K562 (cell line): ENCODE results near the gene POC1B. TPM values are rescaled to one million over a fixed set of nuclear protein-coding genes. Genes with fewer than 3 reads are reported as not detected.

Source experiments
- ATF7 ChIP-seq: fragments of 450-650 bp; IDR thresholded peaks from 2 replicates; pipeline ENCODE4 v1.7.1; 2014; ENCODE audit warnings: mild to moderate bottlenecking, moderate library complexity
- ETV6 ChIP-seq, 3 experiments: fragments of 150-350 bp in 1 of 3; sonication (generic) in 1 of 3; formaldehyde crosslinking in 1 of 3; IDR thresholded peaks; 2 replicates each; pipeline versions ENCODE4 v1.6.1 to v1.8.0; 2014 to 2022; ENCODE audit warnings: borderline replicate concordance in 2 of 3, low read depth in 2 of 3, antibody characterized with exemption in 1 of 3, low read length in 1 of 3, mild to moderate bottlenecking in 1 of 3, missing genetic modification reagents in 1 of 3
- FOXK2 ChIP-seq, 2 experiments: fragments of 450-650 bp; IDR thresholded peaks in 1 of 2; conservative IDR thresholded peaks in 1 of 2; 2 replicates each; pipeline ENCODE4 v1.6.1; 2016; ENCODE audit warnings: low read depth in 2 of 2, mild to moderate bottlenecking in 1 of 2
- HNRNPUL1 ChIP-seq: fragments of 200-400 bp; formaldehyde crosslinking; IDR thresholded peaks from 2 replicates; pipeline ENCODE4 v1.6.1; 2017; ENCODE audit warnings: low read length
- NELFE ChIP-seq: IDR thresholded peaks from 2 replicates; pipeline ENCODE4 v1.6.1; 2011; ENCODE audit warnings: mild to moderate bottlenecking; ENCODE audit not compliant: insufficient read depth, insufficient read length
- SIRT6 ChIP-seq: IDR thresholded peaks from one replicate; pipeline ENCODE4 v1.6.1; 2012; ENCODE audit warnings: low read depth, mild to moderate bottlenecking, control low read depth, inconsistent platforms, low read length, moderate library complexity
- polyA plus RNA-seq, 8 experiments: library from polyadenylated mRNA; depleted of rRNA in 4 of 8; stranded (reverse) in 5 of 8; unstranded in 3 of 8; fragments of >200 nt; fragmentation: Nextera tagmentation in 2 of 8; fragmentation: Illumina TruSeq in 1 of 8; extraction: Ambion mirVana in 2 of 8; extraction: Trizol in 1 of 8; gene quantifications; 2 replicates each; pipeline versions ENCODE4 v1.2.1 to v1.2.3, GENCODE V29; 2011 to 2014; ENCODE audit warnings: inconsistent platforms in 1 of 8, missing spikeins in 1 of 8
- total RNA-seq, 7 experiments: library from RNA; depleted of rRNA in 6 of 7; stranded (reverse); fragments of >200 nt in 6 of 7; fragmentation: Illumina TruSeq in 2 of 7; extraction: Trizol in 2 of 7; gene quantifications; 2 replicates each; pipeline versions ENCODE4 v1.2.1 to v1.2.3, GENCODE V29; 2011 to 2021; ENCODE audit warnings: low replicate concordance in 1 of 7
- TF ChIP-seq, protein P1 (sequence below): fragments of 450-650 bp; IDR thresholded peaks from 2 replicates; pipeline ENCODE4 v1.6.1; 2016; ENCODE audit warnings: borderline replicate concordance
- TF ChIP-seq, protein P2 (sequence below): fragments of 450-650 bp; IDR thresholded peaks from 2 replicates; pipeline ENCODE4 v1.6.1; 2016
- TF ChIP-seq, protein P3 (sequence below), 2 experiments: fragments of 450-650 bp; IDR thresholded peaks; 2 replicates each; pipeline ENCODE4 v1.6.1; 2016
- TF ChIP-seq, protein P4 (sequence below), 2 experiments: fragments of 450-650 bp in 1 of 2; sonication (generic) in 1 of 2; formaldehyde crosslinking in 1 of 2; IDR thresholded peaks; 2 replicates each; pipeline versions ENCODE4 v1.7.1 to v1.9.0; 2016 to 2022; ENCODE audit warnings: inconsistent platforms in 1 of 2, mild to moderate bottlenecking in 1 of 2, missing genetic modification reagents in 1 of 2

POC1B gene
- total and polyA plus RNA-seq, 9 of the 15 experiments (the other 6 are each of a cell fraction or from before 2014, with no cell fraction given), result 4.5 to 16.1 (median 10.4) TPM

DNA sequence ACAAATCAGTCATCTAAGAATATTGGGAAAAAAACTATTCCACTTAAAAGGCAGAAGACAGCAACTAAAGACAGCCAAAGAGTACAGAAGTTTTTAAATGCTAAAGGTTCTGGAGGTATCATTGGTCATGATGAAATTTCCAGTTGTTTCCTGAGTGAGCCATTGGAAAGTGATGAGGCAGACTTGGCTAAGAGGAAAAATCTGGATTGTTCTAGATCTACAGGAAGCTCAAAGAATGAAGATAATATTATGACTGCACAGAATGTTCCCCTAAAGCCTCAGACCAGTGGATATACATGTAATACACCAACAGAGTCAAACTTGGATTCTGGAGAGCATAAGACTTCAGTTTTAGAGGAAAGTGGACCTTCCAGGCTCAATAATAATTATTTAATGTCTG is 24.1 kb downstream of the POC1B start (continued):
- TF ChIP-seq, protein P1, sequence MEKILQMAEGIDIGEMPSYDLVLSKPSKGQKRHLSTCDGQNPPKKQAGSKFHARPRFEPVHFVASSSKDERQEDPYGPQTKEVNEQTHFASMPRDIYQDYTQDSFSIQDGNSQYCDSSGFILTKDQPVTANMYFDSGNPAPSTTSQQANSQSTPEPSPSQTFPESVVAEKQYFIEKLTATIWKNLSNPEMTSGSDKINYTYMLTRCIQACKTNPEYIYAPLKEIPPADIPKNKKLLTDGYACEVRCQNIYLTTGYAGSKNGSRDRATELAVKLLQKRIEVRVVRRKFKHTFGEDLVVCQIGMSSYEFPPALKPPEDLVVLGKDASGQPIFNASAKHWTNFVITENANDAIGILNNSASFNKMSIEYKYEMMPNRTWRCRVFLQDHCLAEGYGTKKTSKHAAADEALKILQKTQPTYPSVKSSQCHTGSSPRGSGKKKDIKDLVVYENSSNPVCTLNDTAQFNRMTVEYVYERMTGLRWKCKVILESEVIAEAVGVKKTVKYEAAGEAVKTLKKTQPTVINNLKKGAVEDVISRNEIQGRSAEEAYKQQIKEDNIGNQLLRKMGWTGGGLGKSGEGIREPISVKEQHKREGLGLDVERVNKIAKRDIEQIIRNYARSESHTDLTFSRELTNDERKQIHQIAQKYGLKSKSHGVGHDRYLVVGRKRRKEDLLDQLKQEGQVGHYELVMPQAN, result no peak
- TF ChIP-seq NELFE (no peak), FOXK2 (conservative IDR thresholded peaks at IDR 0.05 in 1 of 2, IDR thresholded peaks at IDR 0.05 in 1 of 2; ENCODE audit: low read depth in 2 of 2) (no peak), HNRNPUL1 (no peak), SIRT6 (no peak), ETV6 (IDR thresholded peaks at IDR 0.05; ENCODE audit: borderline replicate concordance in 1 of 2, low read depth in 2 of 2, low read length in 1 of 2) (no peak), ETV6 (CRISPR knock-in tag; IDR thresholded peaks at IDR 0.05; ENCODE audit: borderline replicate concordance) (no peak), ATF7 (no peak)
- TF ChIP-seq, protein P2, sequence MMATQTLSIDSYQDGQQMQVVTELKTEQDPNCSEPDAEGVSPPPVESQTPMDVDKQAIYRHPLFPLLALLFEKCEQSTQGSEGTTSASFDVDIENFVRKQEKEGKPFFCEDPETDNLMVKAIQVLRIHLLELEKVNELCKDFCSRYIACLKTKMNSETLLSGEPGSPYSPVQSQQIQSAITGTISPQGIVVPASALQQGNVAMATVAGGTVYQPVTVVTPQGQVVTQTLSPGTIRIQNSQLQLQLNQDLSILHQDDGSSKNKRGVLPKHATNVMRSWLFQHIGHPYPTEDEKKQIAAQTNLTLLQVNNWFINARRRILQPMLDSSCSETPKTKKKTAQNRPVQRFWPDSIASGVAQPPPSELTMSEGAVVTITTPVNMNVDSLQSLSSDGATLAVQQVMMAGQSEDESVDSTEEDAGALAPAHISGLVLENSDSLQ, result no peak
- TF ChIP-seq, protein P3, sequence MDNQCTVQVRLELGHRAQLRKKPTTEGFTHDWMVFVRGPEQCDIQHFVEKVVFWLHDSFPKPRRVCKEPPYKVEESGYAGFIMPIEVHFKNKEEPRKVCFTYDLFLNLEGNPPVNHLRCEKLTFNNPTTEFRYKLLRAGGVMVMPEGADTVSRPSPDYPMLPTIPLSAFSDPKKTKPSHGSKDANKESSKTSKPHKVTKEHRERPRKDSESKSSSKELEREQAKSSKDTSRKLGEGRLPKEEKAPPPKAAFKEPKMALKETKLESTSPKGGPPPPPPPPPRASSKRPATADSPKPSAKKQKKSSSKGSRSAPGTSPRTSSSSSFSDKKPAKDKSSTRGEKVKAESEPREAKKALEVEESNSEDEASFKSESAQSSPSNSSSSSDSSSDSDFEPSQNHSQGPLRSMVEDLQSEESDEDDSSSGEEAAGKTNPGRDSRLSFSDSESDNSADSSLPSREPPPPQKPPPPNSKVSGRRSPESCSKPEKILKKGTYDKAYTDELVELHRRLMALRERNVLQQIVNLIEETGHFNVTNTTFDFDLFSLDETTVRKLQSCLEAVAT (IDR thresholded peaks at IDR 0.05), result no peak
- TF ChIP-seq, protein P4, sequence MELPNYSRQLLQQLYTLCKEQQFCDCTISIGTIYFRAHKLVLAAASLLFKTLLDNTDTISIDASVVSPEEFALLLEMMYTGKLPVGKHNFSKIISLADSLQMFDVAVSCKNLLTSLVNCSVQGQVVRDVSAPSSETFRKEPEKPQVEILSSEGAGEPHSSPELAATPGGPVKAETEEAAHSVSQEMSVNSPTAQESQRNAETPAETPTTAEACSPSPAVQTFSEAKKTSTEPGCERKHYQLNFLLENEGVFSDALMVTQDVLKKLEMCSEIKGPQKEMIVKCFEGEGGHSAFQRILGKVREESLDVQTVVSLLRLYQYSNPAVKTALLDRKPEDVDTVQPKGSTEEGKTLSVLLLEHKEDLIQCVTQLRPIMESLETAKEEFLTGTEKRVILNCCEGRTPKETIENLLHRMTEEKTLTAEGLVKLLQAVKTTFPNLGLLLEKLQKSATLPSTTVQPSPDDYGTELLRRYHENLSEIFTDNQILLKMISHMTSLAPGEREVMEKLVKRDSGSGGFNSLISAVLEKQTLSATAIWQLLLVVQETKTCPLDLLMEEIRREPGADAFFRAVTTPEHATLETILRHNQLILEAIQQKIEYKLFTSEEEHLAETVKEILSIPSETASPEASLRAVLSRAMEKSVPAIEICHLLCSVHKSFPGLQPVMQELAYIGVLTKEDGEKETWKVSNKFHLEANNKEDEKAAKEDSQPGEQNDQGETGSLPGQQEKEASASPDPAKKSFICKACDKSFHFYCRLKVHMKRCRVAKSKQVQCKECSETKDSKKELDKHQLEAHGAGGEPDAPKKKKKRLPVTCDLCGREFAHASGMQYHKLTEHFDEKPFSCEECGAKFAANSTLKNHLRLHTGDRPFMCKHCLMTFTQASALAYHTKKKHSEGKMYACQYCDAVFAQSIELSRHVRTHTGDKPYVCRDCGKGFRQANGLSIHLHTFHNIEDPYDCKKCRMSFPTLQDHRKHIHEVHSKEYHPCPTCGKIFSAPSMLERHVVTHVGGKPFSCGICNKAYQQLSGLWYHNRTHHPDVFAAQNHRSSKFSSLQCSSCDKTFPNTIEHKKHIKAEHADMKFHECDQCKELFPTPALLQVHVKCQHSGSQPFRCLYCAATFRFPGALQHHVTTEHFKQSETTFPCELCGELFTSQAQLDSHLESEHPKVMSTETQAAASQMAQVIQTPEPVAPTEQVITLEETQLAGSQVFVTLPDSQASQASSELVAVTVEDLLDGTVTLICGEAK (IDR thresholded peaks at IDR 0.05), result no peak
- TF ChIP-seq, protein P4 (CRISPR knock-in tag; IDR thresholded peaks at IDR 0.05), result no peak
